WTC11 (cell line): ENCODE measurements around the gene PIK3CA. TPM values are rescaled to one million over a fixed set of nuclear protein-coding genes. Genes with fewer than 3 reads are reported as not detected.

Experiments used
- ATAC-seq: fragments of 200-7000 bp; cut with Tn5 transposase; 2 replicates; pipeline ENCODE4 v1.10.0; 2021; ENCODE audit warnings: mild to moderate bottlenecking, moderate library complexity
- CTCF ChIA-PET: fragments of 300-600 bp; sonication (Branson Sonifier 250); formaldehyde crosslinking; loops from one replicate; lab custom pipeline; 2021; ENCODE audit warnings: antibody characterized with exemption; lab: Charles Lee
- POLR2A ChIA-PET: fragments of 350-600 bp; sonication (Branson Sonifier 250); formaldehyde crosslinking; loops from one replicate; lab custom pipeline; 2021; ENCODE audit warnings: antibody characterized with exemption; lab: Charles Lee
- DNase-seq: peaks from one replicate; pipeline ENCODE4 v3.0.0; 2021; ENCODE audit warnings: low spot score
- H3K27ac Mint-ChIP-seq: 2 replicates; pipeline ENCODE4 v1.8.0; 2021; ENCODE audit warnings: mixed read lengths
- H3K27me3 Mint-ChIP-seq: 2 replicates; pipeline ENCODE4 v1.8.0; 2021; ENCODE audit warnings: low read depth, mild to moderate bottlenecking, moderate library complexity, mixed read lengths
- H3K36me3 Mint-ChIP-seq: 2 replicates; pipeline ENCODE4 v1.8.0; 2021; ENCODE audit warnings: mixed read lengths
- H3K4me1 Mint-ChIP-seq: 2 replicates; pipeline ENCODE4 v1.8.0; 2022; ENCODE audit warnings: mixed read lengths
- H3K4me3 Mint-ChIP-seq: 2 replicates; pipeline ENCODE4 v1.8.0; 2021; ENCODE audit warnings: mild to moderate bottlenecking, moderate library complexity, mixed read lengths
- H3K9me3 Mint-ChIP-seq: 2 replicates; pipeline ENCODE4 v1.8.0; 2021; ENCODE audit warnings: mixed read lengths
- EMX1 ChIP-seq: fragments of 250-450 bp; sonication (Bioruptor Pico); IDR thresholded peaks from 2 replicates; pipeline ENCODE4 v1.8.0; 2021; ENCODE audit warnings: mild to moderate bottlenecking
- FOXK1 ChIP-seq: sonication (generic); formaldehyde crosslinking; IDR thresholded peaks from 2 replicates; pipeline ENCODE4 v1.8.0; 2022; ENCODE audit warnings: mild to moderate bottlenecking, moderate library complexity, missing genetic modification reagents
- GRHL2 ChIP-seq: fragments of 250-450 bp; sonication (Bioruptor Pico); IDR thresholded peaks from 2 replicates; pipeline ENCODE4 v1.8.0; 2022; ENCODE audit warnings: mild to moderate bottlenecking, moderate library complexity; ENCODE audit not compliant: insufficient replicate concordance, severe bottlenecking
- HMGA2 ChIP-seq: fragments of 250-450 bp; sonication (Bioruptor Pico); IDR thresholded peaks from 2 replicates; pipeline ENCODE4 v1.4.0; 2021; ENCODE audit warnings: mild to moderate bottlenecking, moderate library complexity
- IRF2 ChIP-seq: sonication (generic); formaldehyde crosslinking; IDR thresholded peaks from 2 replicates; pipeline ENCODE4 v1.8.0; 2022; ENCODE audit warnings: low read depth, missing genetic modification reagents, borderline replicate concordance
- JAZF1 ChIP-seq: fragments of 250-450 bp; sonication (Bioruptor Pico); IDR thresholded peaks from 2 replicates; pipeline ENCODE4 v1.9.0; 2021; ENCODE audit warnings: moderate library complexity, mild to moderate bottlenecking, inconsistent platforms
- KAT7 ChIP-seq: sonication (generic); formaldehyde crosslinking; IDR thresholded peaks from 2 replicates; pipeline ENCODE4 v1.8.1; 2023; ENCODE audit warnings: missing genetic modification reagents, mild to moderate bottlenecking, borderline replicate concordance
- NFATC4 ChIP-seq: fragments of 250-450 bp; sonication (Bioruptor Pico); IDR thresholded peaks from 2 replicates; pipeline ENCODE4 v1.9.0; 2021; ENCODE audit warnings: mild to moderate bottlenecking
- NR2C2 ChIP-seq: sonication (generic); formaldehyde crosslinking; IDR thresholded peaks from 2 replicates; pipeline ENCODE4 v1.8.0; 2022; ENCODE audit warnings: mild to moderate bottlenecking, missing genetic modification reagents
- NR3C1 ChIP-seq: sonication (generic); formaldehyde crosslinking; conservative IDR thresholded peaks from 2 replicates; pipeline ENCODE4 v1.8.1; 2023; ENCODE audit warnings: low read depth, mild to moderate bottlenecking, missing genetic modification reagents
- RELA ChIP-seq: sonication (generic); formaldehyde crosslinking; IDR thresholded peaks from 2 replicates; pipeline ENCODE4 v1.8.1; 2022; ENCODE audit warnings: missing genetic modification reagents, mild to moderate bottlenecking, borderline replicate concordance
- RORB ChIP-seq: fragments of 250-450 bp; sonication (Bioruptor Pico); IDR thresholded peaks from 2 replicates; pipeline ENCODE4 v1.9.0; 2021; ENCODE audit warnings: mild to moderate bottlenecking
- SP1 ChIP-seq: sonication (generic); formaldehyde crosslinking; conservative IDR thresholded peaks from 2 replicates; pipeline ENCODE4 v1.8.1; 2022; ENCODE audit warnings: missing genetic modification reagents
- total RNA-seq: library from RNA; stranded (reverse); gene quantifications from 3 replicates; pipeline ENCODE4 v1.2.3, GENCODE V29; 2021
- TF ChIP-seq, protein P1 (sequence below): sonication (generic); formaldehyde crosslinking; IDR thresholded peaks from 2 replicates; pipeline ENCODE4 v1.8.0; 2022; ENCODE audit warnings: mild to moderate bottlenecking, missing genetic modification reagents
- TF ChIP-seq, protein P2 (sequence below): sonication (generic); formaldehyde crosslinking; IDR thresholded peaks from 2 replicates; pipeline ENCODE4 v1.8.0; 2023; ENCODE audit warnings: missing genetic modification reagents
- TF ChIP-seq, protein P3 (sequence below): sonication (generic); formaldehyde crosslinking; IDR thresholded peaks from 2 replicates; pipeline ENCODE4 v1.8.1; 2023; ENCODE audit warnings: mild to moderate bottlenecking, missing genetic modification reagents, moderate library complexity
- TF ChIP-seq, protein P4 (sequence below): sonication (generic); formaldehyde crosslinking; IDR thresholded peaks from 2 replicates; pipeline ENCODE4 v1.8.1; 2022; ENCODE audit warnings: mild to moderate bottlenecking, moderate library complexity, missing genetic modification reagents
- TF ChIP-seq, protein P5 (sequence below): sonication (generic); formaldehyde crosslinking; IDR thresholded peaks from 2 replicates; pipeline ENCODE4 v1.8.1; 2023; ENCODE audit warnings: mild to moderate bottlenecking, missing genetic modification reagents, moderate library complexity
- TF ChIP-seq, protein P6 (sequence below): sonication (generic); formaldehyde crosslinking; IDR thresholded peaks from 2 replicates; pipeline ENCODE4 v1.8.0; 2023; ENCODE audit warnings: mild to moderate bottlenecking, missing genetic modification reagents
- TF ChIP-seq, protein P7 (sequence below): fragments of 250-450 bp; sonication (Bioruptor Pico); IDR thresholded peaks from 2 replicates; pipeline ENCODE4 v1.8.0; 2021; ENCODE audit warnings: mild to moderate bottlenecking
- TF ChIP-seq, protein P8 (sequence below): fragments of 250-450 bp; sonication (Bioruptor Pico); IDR thresholded peaks from 2 replicates; pipeline ENCODE4 v2.1.2; 2022; ENCODE audit warnings: mild to moderate bottlenecking, moderate library complexity

Gene PIK3CA
- total RNA-seq, 1 experiment from 2014 or later: 10.1 TPM

DNA sequence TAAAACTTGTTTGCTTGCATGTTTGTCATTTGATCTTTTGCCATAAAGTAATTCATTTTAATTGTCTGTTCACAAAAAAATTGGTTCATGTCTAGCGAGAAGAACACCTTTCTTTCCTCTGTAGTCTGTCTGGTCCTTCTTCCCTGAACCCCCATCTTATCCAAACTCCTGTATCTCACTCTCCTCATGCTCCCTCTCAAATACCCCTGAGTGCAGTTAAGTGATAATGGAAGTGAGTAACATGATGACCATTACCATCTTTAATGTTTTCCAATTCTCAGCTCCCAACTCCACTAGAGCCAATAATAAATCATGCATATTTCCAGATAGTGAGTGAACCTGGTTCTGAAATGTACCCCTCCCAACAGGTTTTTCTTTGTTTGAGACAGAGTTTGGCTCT is 116.9 kb downstream of the PIK3CA start:
- no peaks in the 10 kb centered on the region for H3K4me1 Mint-ChIP-seq
- peaks cover 11% of the 10 kb centered on the region for H3K36me3 Mint-ChIP-seq
- H3K9me3 Mint-ChIP-seq: peaks cover 13% of the 10 kb centered on the region
- ATAC-seq (no peak), DNase-seq (no peak)
- POLR2A ChIA-PET: no interaction called here
- peaks cover 20% of the 10 kb centered on the region for H3K27me3 Mint-ChIP-seq
- H3K4me3 Mint-ChIP-seq: no peak overlapping the region
- CTCF ChIA-PET: no interaction called here
- no peak overlapping the region for H3K27ac Mint-ChIP-seq
- TF ChIP-seq, protein P1, sequence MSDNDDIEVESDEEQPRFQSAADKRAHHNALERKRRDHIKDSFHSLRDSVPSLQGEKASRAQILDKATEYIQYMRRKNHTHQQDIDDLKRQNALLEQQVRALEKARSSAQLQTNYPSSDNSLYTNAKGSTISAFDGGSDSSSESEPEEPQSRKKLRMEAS (CRISPR knock-in tag): no peak
- TF ChIP-seq, all 79 proteins: peak for 0

DNA sequence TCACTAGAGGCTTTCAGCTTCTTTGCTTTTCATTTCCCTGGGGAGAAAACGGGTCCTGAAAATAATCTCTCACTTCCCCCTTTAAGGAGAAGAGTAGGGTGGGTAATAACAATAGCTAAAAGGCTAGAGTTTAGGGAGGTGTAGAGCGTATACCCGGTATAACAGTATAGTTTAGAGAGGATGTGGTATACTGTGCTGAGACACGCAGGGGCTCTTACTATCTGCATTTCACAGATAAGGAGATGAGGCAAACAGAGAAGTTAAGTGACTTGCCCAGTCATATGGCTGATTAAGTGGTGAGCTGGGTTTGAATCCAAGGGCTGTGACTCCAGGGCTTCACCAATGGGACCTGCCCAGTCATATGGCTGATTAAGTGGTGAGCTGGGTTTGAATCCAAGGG is 117.7 kb downstream of the PIK3CA start:
- POLR2A ChIA-PET: no interaction called here
- Mint-ChIP-seq H3K36me3 (peaks cover 3% of the 10 kb centered on the region), H3K27ac (no peak overlapping the region), H3K9me3 (peaks cover 5% of the 10 kb centered on the region), H3K4me1 (no peaks in the 10 kb centered on the region), H3K4me3 (no peak overlapping the region), H3K27me3 (peaks cover 12% of the 10 kb centered on the region)
- no peak for TF ChIP-seq FOXK1 (CRISPR knock-in tag)
- TF ChIP-seq KAT7 (CRISPR knock-in tag): no peak
- TF ChIP-seq, protein P2, sequence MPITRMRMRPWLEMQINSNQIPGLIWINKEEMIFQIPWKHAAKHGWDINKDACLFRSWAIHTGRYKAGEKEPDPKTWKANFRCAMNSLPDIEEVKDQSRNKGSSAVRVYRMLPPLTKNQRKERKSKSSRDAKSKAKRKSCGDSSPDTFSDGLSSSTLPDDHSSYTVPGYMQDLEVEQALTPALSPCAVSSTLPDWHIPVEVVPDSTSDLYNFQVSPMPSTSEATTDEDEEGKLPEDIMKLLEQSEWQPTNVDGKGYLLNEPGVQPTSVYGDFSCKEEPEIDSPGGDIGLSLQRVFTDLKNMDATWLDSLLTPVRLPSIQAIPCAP (CRISPR knock-in tag): no peak
- no peak for TF ChIP-seq NR2C2 (CRISPR knock-in tag)
- TF ChIP-seq, protein P3, sequence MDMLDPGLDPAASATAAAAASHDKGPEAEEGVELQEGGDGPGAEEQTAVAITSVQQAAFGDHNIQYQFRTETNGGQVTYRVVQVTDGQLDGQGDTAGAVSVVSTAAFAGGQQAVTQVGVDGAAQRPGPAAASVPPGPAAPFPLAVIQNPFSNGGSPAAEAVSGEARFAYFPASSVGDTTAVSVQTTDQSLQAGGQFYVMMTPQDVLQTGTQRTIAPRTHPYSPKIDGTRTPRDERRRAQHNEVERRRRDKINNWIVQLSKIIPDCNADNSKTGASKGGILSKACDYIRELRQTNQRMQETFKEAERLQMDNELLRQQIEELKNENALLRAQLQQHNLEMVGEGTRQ (CRISPR knock-in tag): no peak
- TF ChIP-seq, protein P4, sequence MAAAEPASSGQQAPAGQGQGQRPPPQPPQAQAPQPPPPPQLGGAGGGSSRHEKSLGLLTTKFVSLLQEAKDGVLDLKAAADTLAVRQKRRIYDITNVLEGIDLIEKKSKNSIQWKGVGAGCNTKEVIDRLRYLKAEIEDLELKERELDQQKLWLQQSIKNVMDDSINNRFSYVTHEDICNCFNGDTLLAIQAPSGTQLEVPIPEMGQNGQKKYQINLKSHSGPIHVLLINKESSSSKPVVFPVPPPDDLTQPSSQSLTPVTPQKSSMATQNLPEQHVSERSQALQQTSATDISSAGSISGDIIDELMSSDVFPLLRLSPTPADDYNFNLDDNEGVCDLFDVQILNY (CRISPR knock-in tag): no peak
- no peak for TF ChIP-seq NFATC4 (CRISPR knock-in tag)
- no peak for TF ChIP-seq SP1 (CRISPR knock-in tag)
- no peak for TF ChIP-seq RELA
- no peak for TF ChIP-seq NR3C1 (CRISPR knock-in tag)
- TF ChIP-seq, protein P5, sequence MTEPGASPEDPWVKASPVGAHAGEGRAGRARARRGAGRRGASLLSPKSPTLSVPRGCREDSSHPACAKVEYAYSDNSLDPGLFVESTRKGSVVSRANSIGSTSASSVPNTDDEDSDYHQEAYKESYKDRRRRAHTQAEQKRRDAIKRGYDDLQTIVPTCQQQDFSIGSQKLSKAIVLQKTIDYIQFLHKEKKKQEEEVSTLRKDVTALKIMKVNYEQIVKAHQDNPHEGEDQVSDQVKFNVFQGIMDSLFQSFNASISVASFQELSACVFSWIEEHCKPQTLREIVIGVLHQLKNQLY: no peak
- TF ChIP-seq, protein P6, sequence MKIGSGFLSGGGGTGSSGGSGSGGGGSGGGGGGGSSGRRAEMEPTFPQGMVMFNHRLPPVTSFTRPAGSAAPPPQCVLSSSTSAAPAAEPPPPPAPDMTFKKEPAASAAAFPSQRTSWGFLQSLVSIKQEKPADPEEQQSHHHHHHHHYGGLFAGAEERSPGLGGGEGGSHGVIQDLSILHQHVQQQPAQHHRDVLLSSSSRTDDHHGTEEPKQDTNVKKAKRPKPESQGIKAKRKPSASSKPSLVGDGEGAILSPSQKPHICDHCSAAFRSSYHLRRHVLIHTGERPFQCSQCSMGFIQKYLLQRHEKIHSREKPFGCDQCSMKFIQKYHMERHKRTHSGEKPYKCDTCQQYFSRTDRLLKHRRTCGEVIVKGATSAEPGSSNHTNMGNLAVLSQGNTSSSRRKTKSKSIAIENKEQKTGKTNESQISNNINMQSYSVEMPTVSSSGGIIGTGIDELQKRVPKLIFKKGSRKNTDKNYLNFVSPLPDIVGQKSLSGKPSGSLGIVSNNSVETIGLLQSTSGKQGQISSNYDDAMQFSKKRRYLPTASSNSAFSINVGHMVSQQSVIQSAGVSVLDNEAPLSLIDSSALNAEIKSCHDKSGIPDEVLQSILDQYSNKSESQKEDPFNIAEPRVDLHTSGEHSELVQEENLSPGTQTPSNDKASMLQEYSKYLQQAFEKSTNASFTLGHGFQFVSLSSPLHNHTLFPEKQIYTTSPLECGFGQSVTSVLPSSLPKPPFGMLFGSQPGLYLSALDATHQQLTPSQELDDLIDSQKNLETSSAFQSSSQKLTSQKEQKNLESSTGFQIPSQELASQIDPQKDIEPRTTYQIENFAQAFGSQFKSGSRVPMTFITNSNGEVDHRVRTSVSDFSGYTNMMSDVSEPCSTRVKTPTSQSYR (CRISPR knock-in tag): no peak
- TF ChIP-seq, protein P7, sequence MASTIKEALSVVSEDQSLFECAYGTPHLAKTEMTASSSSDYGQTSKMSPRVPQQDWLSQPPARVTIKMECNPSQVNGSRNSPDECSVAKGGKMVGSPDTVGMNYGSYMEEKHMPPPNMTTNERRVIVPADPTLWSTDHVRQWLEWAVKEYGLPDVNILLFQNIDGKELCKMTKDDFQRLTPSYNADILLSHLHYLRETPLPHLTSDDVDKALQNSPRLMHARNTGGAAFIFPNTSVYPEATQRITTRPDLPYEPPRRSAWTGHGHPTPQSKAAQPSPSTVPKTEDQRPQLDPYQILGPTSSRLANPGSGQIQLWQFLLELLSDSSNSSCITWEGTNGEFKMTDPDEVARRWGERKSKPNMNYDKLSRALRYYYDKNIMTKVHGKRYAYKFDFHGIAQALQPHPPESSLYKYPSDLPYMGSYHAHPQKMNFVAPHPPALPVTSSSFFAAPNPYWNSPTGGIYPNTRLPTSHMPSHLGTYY: no peak
- TF ChIP-seq JAZF1 (CRISPR knock-in tag): no peak
- TF ChIP-seq HMGA2 (CRISPR knock-in tag): no peak
- no peak for TF ChIP-seq RORB (CRISPR knock-in tag)
- TF ChIP-seq GRHL2: no peak
- TF ChIP-seq, protein P8, sequence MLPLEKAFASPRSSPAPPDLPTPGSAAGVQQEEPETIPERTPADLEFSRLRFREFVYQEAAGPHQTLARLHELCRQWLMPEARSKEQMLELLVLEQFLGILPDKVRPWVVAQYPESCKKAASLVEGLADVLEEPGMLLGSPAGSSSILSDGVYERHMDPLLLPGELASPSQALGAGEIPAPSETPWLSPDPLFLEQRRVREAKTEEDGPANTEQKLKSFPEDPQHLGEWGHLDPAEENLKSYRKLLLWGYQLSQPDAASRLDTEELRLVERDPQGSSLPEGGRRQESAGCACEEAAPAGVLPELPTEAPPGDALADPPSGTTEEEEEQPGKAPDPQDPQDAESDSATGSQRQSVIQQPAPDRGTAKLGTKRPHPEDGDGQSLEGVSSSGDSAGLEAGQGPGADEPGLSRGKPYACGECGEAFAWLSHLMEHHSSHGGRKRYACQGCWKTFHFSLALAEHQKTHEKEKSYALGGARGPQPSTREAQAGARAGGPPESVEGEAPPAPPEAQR: no peak
- no peak for TF ChIP-seq IRF2 (CRISPR knock-in tag)
- TF ChIP-seq EMX1 (CRISPR knock-in tag): no peak
- CTCF ChIA-PET: interaction anchor here (1.4 kb wide), 1 partner anchor 56 kb away, joined by 5 read pairs; no protein-coding TSS in a partner anchor
- ATAC-seq (no peak), DNase-seq (no peak)
